Esophagus muscularis mucosa (tissue), 4 donors: ENCODE measurements around the gene ODF4.

Experiments
- EP300 ChIP-seq: sonication (generic); formaldehyde crosslinking; IDR thresholded peaks from one replicate; pipeline ENCODE4 v1.6.1; 2017; ENCODE audit warnings: antibody characterized with exemption
- POLR2A ChIP-seq: fragments of 450-650 bp; IDR thresholded peaks from one replicate; pipeline ENCODE4 v1.6.1; 2017; ENCODE audit warnings: antibody characterized with exemption, moderate library complexity, mild to moderate bottlenecking, low read depth
- POLR2AphosphoS5 ChIP-seq, 2 donors: sonication (generic); formaldehyde crosslinking; IDR thresholded peaks; one replicate each; pipeline ENCODE4 v1.6.1; 2017; ENCODE audit warnings: antibody characterized with exemption in 2 of 2
- TF ChIP-seq, protein P1 (sequence below), 3 experiments: fragments of 200-600 bp in 2 of 3; fragments of 450-650 bp in 1 of 3; sonication (generic) in 2 of 3; IDR thresholded peaks; one replicate each; pipeline ENCODE4 v1.5.1; 2017 to 2019; ENCODE audit warnings: antibody characterized with exemption in 3 of 3, mild to moderate bottlenecking in 2 of 3, moderate library complexity in 1 of 3

DNA sequence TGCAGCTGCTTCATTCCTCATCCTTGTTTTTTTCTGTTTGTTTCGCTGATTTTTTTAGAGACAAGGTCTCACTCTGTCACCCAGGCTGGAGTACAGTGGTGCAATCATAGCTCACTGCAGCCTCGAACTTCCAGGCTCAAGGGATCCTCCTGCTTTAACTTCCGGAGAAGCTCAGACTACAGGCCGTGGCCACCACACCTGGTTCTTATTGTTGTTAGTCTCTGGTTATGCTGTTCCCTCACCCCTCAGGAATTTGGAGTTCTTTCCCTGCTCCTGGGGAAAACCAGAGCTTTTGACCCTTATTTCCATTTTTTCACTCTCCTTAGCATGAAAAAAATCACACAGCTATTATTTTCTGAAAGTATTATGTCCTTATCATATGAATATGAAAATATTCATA lies 1.8 kb downstream of the ODF4 start:
- TF ChIP-seq, protein P1, sequence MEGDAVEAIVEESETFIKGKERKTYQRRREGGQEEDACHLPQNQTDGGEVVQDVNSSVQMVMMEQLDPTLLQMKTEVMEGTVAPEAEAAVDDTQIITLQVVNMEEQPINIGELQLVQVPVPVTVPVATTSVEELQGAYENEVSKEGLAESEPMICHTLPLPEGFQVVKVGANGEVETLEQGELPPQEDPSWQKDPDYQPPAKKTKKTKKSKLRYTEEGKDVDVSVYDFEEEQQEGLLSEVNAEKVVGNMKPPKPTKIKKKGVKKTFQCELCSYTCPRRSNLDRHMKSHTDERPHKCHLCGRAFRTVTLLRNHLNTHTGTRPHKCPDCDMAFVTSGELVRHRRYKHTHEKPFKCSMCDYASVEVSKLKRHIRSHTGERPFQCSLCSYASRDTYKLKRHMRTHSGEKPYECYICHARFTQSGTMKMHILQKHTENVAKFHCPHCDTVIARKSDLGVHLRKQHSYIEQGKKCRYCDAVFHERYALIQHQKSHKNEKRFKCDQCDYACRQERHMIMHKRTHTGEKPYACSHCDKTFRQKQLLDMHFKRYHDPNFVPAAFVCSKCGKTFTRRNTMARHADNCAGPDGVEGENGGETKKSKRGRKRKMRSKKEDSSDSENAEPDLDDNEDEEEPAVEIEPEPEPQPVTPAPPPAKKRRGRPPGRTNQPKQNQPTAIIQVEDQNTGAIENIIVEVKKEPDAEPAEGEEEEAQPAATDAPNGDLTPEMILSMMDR (IDR thresholded peaks at IDR 0.05), result no peak
- TF ChIP-seq POLR2AphosphoS5 (IDR thresholded peaks at IDR 0.05) (no peak), EP300 (no peak), POLR2A (no peak)
